T-helper 1 cell (primary cell): ENCODE results near the gene RNF11.

Source experiments
- DNase-seq, 5 donors: peaks; one replicate each; pipeline ENCODE4 v3.0.0-alpha.2; 2012 to 2020

The RNF11 gene

GRCh38 chr1:51316113-51316845 is 80.2 kb downstream of the RNF11 start:
- DNase-seq, result no peak

DNA sequence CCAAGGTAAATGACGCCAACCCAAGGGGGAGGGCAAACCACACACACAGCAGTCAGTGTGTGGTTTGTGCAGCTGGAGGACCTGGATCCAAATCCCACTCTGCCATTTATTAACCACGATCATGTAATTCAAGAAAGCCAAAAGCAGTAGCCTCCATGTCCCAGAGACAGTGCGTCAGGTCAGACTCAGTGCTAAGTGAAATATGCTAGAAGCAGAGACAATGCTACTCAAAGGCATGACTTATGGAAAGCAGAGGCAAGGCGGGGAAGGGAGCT is 80.7 kb downstream of the RNF11 start:
- DNase-seq, result no peak

GRCh38 chr1:51317798-51318197 is 81.7 kb downstream of the RNF11 start:
- DNase-seq, result no peak

DNA sequence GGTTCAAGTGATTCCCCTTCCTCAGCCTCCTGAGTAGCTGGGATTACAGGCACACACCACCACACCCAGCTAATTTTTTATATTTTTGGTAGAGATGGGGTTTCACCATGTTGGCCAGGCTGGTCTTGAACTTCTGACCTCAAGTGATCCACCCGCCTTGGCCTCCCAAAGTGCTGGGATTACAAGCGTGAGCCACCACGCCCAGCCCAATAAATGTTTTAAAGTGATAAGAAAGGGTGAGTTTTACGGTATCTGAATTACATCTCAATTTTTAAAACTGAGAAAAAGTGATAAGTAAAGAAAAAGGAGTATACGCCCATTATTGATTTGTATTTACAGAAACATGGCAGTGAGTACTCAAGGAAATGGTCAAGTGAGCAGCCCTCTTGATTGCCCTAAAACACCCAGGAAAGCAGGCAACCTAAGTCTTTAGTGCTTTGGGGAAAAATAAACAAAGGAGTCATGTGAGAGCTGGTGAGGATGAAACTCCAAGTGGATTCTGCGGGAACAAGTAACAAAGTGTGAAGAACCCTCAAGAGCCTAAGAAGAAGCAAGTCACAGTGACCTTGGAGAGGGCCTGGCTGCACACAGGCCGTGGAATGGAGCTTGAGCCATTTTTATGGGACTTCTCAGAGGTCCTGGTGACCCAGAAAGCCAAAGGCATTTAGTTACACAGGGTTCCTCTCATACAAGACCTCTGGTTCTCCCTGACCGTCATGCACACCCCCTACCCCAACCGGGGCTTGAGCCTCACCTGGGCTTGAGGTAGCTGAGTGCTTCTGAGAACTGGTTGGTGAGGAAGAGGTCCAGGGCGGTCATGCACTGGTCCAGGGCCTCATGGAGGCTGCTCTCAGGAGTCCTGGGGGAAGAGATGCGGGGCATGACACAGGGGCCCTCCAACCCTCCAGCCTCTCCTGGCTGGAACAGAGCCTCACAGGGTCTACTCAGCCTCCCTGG is 85.2 kb downstream of the RNF11 start:
- no peak for DNase-seq

DNA sequence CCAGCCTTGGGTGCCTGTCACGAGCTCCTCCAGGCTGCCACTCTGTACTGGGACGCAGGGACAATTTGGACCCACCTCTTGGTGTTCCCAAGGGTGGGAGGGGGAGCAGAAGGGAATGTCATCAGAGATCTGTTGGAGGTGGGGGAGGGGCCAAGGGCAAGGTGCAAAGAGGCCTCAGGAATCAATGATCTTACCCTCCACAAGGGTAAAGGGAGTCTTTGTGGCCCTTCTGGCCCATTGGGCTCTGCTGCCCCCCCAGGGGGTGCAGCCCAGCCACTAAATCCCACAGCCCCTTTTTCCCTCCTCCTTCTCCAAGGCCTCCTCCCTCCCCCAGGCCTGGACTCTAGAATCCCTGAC is 85.8 kb downstream of the RNF11 start:
- no peak for DNase-seq

GRCh38 chr1:51322417-51323101 is 86.5 kb downstream of the RNF11 start:
- no peak for DNase-seq
